LNCAP (cell line): Measurements from ENCODE around the gene PNLIPRP1.

Experiments
- TF ChIP-seq, protein P1 (sequence below): fragments of 450-650 bp; IDR thresholded peaks from 2 replicates; pipeline ENCODE4 v1.5.1; 2017; ENCODE audit warnings: mild to moderate bottlenecking

PNLIPRP1 gene

DNA sequence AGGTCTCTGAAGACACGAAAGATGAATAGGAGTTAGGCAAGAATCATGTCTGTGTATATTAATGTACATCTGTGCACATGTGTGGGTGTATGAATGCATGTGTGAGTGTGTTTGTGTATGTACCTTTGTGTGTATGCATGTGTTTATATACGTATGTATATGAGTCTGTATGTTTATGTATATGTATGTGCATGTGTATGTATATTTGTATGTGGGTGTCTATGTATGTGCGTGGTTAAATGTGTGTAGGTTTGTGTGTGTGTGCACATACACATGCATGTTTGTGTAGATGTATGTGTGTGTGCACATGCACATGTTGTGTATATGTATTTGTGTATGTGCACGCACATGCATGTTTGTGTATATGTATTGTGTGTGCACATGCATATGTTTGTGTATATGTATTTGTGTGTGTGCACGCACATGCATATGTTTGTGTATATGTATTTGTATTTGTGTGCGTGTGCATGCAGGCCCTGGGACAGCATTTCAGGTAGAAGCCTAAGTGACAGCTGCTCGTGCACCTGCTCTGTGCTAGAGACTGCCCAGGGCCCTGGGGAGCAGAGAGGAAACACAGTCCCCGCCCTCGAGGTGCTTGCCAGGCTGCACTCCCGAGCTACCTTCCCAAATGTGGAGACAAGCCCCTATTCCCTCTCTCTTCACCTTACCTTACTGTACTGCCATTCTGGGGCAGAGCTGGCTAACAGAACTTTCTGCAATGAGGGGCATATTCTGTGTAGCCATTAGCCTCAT lies 12.1 kb downstream of the PNLIPRP1 start:
- TF ChIP-seq, protein P1, sequence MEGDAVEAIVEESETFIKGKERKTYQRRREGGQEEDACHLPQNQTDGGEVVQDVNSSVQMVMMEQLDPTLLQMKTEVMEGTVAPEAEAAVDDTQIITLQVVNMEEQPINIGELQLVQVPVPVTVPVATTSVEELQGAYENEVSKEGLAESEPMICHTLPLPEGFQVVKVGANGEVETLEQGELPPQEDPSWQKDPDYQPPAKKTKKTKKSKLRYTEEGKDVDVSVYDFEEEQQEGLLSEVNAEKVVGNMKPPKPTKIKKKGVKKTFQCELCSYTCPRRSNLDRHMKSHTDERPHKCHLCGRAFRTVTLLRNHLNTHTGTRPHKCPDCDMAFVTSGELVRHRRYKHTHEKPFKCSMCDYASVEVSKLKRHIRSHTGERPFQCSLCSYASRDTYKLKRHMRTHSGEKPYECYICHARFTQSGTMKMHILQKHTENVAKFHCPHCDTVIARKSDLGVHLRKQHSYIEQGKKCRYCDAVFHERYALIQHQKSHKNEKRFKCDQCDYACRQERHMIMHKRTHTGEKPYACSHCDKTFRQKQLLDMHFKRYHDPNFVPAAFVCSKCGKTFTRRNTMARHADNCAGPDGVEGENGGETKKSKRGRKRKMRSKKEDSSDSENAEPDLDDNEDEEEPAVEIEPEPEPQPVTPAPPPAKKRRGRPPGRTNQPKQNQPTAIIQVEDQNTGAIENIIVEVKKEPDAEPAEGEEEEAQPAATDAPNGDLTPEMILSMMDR, result no peak

DNA sequence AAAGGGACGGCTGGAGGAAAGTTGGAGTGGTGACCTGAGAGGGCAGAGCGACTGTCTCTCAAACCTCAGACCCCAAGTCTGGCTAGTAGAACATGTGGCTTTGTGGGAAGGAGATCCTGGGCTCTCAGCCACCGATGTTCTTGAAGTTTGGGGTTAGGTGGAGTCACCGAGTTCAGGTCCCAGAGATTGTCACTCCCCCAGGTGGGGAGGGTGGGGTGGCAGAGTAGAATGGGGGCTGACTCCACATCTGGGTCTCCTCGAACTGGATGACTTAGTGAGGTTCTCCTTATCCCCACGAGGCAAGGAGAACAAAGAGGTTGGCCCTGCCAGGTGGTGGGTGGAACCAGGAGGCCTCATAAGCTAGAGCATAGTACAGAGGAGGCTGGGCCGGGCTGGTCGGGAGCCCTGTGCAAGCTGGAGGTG lies 15.3 kb downstream of the PNLIPRP1 start:
- TF ChIP-seq, protein P1, result no peak

DNA sequence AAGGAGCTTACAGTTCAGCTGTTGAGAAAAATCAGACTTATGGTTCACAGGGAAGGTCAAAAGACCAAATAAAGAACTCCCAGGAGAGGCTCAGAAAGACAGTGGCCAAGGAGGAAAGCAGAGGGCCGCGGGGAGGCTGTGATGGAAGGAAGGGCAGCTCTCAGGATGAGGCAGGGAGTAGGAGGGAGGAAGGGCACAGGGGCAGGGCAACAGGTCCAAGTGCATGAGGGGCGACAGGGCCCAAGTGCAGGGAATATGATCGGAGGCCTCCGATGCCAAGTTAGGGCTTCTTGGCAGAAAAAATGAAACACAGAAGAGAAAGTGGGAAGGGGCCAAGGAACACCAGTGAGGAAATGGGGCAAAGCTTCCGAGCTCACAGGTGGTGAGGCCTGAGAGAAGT lies 16.6 kb downstream of the PNLIPRP1 start:
- TF ChIP-seq, protein P1, result no peak

DNA sequence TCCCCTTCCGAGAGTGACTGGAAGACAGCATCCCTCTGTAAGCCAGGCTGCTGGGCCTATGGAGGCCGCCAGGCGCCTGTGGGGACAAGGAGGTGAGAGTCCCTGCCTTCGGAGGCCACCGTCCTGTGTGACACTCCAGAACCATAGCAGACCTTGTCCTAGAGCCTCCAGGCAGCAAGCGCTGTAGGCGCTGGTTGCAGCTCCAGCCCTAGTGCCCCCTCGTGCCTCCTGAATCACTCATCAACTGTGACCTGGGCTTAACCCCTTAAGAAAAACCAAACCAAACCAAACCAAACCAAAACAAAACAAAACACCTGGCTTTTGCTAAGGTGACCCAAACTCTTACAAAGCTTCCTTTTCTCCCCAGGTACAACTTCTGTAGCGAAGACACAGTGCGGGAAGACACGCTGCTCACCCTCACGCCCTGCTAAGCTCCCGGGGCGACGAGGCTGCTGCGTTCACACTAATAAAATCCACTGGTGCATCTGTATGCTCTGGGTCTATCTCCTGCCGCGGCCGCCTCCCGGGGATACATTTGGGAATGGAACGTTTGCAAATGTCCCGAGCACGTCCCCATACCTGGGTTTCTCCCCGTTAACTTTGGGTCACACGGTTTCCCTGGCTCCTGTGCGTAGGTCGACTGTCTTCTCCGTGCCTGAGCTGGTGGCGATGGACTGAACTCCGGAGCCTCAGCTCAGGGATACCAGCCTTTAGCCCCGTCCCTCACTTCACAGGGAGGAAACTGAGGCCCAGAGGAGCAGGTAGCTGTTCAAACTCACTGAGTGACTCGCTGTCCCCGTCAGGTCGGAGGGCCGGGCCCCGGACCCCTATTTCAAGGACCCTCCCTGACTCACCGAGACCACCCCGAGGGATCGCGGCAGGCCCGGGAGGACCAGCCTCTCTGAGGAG lies 18.2 kb downstream of the PNLIPRP1 start:
- TF ChIP-seq, protein P1, result no peak

DNA sequence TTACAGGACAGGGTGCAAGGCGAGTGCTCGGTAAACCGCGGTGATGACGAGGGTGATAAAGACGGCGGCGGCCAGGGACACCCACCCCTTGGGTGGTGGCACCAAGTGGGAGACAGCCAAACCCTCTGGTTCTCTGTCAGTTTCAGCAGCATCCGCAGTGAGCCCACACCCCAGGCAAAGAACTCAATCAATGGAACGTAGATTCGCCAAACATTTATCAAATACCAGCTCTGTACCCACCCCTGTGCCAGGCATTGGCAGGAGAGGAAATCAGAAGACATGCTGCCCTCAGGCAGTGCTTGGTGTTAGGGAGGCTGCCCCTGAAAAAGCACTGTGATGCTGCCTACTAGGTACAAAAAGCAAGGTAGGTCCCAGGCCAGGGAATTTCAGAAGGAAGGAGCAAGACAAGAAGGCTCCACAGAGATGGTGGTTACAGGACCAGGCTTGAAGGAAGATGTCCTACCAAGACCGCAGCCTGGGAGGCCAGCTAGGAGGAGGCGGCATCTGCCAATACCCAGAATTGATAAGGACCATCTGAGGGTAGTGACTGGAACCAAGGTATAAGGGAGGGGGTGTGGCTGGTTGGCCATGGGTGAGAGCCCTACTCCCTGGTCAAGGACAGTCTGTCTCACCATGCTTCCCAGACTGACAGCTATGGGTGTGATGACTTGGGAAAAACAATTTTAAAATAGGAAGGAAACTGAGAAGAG lies 19.8 kb downstream of the PNLIPRP1 start:
- TF ChIP-seq, protein P1, result no peak

DNA sequence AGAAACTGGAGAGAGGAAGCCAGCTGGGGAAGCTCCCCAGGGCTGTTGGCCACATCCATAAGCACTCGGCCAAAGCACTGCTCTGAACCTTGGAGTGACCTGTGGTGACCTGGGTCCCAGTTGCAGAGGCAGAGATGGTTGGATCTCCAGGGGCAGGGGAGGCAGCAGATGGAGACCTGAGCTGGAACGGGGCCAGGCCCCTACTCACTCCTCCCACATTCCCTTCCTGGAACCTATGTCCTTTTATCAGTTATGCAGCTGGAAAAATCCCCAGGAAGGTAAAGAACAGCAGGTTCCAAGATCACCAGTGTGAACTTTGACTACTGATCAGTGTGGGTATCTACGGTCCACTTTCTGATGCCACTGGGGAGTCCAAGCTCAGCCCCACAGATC lies 20.4 kb downstream of the PNLIPRP1 start:
- TF ChIP-seq, protein P1, result no peak

DNA sequence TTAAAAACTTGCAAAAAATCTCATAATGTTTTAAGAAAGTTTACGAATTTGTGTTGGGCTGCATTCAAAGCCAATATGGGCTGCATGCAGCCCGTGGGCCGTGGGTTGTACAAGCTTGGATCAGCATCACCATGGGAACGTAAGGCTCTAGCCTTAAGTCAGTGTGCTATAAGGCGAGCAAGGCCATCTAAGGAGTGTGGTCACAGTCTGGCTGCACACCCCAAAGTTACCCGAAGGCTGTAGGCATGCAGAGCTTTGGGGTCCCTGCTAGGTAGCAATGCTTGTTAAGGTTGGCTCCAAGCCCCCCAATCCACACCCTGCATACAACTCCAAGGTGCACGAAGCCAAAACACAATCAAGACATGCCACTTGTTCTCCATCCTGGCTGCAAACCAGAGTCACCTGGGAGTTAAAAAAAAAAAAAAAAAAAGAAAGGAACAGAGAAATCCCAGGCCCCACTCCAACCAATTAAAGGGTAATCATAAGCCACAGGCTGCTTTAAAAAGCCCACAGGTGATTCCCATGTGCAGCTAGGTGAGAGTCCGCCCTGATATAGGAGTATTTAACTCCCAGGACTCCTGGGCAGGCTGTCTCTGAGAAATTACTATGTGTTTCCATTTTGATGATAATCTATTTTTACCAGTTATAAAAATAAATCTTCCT lies 21.5 kb downstream of the PNLIPRP1 start:
- TF ChIP-seq, protein P1, result no peak
